GM12892 (cell line): Measurements from ENCODE around the gene INCENP.

Experiments used
- DNase-seq: peaks from one replicate; pipeline ENCODE4 v3.0.0; 2011; ENCODE audit not compliant: insufficient read length
- FAIRE-seq: peaks from 2 replicates; lab custom pipeline; 2011; peaks lifted over from hg19 to GRCh38; lab: Jason Lieb, UNC
- POLR2A ChIP-seq: IDR thresholded peaks from 2 replicates; pipeline ENCODE4 v1.6.1; 2011; ENCODE audit warnings: low read depth, low read length, control low read depth
- POLR2AphosphoS5 ChIP-seq: IDR thresholded peaks from 2 replicates; pipeline ENCODE4 v1.6.1; 2011; ENCODE audit warnings: low read depth, low read length, control low read depth
- TAF1 ChIP-seq: IDR thresholded peaks from 2 replicates; pipeline ENCODE4 v1.6.1; 2011; ENCODE audit warnings: low read depth, mild to moderate bottlenecking, control low read depth, low read length, borderline replicate concordance

INCENP gene

DNA sequence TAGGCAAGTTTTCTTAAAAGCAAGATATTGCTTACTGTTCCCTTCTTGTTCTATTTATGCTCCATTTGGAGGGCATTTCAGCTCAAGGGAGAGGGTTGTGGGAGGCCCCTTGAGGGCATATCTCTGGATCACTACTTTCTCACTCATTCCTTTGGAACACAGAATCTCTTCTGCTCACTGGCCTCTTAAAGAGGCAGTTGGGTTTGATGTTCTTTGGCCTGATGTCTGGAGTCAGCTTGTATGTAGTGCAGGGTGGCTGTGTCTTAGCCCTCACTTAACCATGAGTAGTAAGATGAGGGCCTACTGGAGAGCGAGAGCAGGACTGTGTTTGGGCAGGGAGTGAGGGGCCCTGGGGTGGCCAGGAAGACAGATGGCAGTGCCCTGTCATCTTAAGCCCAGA, 3.6 kb downstream of the INCENP start:
- no peak for FAIRE-seq
- no peak for TF ChIP-seq POLR2A
- no peak for TF ChIP-seq TAF1
- TF ChIP-seq POLR2AphosphoS5, result no peak
- DNase-seq, result no peak

- DNase-seq (no peak), FAIRE-seq (no peak)
- no peak for TF ChIP-seq POLR2AphosphoS5
- TF ChIP-seq TAF1, result no peak
- TF ChIP-seq POLR2A, result no peak
Measured at GRCh38 chr11:62127941-62128770, 4.3 kb downstream of the INCENP start.

GRCh38 chr11:62128835-62129234, 5.0 kb downstream of the INCENP start:
- TF ChIP-seq TAF1 (no peak), POLR2AphosphoS5 (no peak), POLR2A (no peak)
- no peak for FAIRE-seq

DNA sequence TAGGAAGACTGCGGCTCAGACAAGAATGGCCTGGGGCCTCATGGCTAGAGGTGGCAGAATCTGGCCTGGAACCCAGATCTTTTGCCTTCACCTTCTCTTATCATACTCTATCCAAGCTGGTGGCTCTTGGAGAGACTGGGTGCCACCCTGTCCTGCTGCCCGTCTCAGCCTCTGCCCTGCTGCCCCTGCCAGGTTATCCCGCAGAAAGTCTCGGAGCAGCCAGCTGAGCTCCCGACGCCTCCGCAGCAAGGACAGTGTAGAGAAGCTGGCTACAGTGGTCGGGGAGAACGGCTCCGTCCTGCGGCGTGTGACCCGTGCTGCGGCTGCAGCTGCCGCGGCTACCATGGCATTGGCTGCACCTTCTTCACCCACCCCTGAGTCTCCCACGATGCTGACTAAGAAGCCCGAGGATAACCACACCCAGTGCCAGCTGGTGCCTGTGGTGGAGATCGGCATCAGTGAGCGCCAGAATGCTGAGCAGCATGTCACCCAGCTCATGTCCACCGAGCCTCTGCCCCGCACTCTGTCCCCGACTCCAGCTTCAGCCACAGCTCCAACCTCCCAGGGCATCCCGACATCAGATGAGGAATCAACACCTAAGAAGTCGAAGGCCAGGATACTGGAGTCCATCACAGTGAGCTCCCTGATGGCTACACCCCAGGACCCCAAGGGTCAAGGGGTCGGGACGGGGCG, 5.9 kb downstream of the INCENP start:
- no peak for TF ChIP-seq POLR2AphosphoS5
- no peak for TF ChIP-seq POLR2A
- no peak for TF ChIP-seq TAF1
- no peak for FAIRE-seq
- DNase-seq, result no peak

More at GRCh38 chr11:62128835-62129234, 5.0 kb downstream of the INCENP start:
- no peak for DNase-seq

DNA sequence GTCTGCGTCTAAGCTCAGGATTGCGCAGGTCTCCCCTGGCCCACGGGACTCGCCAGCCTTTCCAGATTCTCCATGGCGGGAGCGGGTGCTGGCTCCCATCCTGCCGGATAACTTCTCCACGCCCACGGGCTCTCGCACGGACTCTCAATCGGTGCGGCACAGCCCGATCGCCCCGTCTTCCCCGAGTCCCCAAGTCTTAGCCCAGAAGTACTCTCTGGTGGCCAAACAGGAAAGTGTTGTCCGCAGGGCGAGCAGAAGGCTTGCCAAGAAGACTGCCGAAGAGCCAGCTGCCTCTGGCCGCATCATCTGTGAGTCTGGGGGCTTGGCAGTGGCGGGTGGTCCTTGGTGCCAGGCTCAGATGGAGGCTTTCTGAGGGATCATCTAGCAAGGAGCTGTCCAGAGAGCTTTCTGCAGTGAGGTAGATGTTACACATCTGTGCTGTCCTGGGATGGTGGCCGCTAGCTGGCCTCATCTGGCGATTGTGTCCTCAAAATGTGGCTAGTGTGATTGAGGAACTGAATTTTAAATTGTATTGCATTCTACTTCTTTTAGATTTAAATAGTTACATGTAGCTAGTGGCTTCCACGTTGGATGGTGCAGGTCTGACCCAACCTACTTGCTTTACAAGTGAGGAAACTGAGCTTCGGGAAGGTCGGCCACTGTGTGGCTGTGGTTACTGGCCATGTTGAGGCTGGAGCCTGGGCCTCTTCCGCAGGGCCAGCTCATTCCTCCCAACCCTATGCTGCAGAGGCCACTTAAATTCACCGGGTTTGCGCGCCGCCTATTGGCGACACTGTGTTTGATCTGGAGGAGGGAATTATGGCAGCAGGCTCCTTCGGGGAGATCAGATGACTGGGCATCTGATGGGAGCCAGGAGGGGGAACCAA, 6.7 kb downstream of the INCENP start:
- TF ChIP-seq POLR2AphosphoS5 (no peak), POLR2A (no peak), TAF1 (no peak)
- FAIRE-seq (no peak), DNase-seq (no peak)

DNA sequence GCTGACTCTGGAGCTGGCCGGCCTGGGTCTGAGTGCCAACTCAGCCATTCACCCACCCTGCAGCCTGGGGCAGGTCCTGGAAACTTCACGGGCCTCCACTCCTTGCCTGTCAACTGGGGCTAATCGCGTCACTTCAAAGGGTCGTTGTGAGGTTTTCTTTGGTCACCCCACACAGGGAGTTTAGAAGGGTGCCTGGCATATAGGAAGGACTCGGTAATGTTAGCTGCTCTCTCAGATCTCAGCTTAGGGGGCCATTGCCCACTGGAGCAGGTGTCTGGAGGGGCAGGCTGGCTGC, 7.3 kb downstream of the INCENP start:
- DNase-seq, result no peak
- no peak for FAIRE-seq
- TF ChIP-seq TAF1 (no peak), POLR2A (no peak), POLR2AphosphoS5 (no peak)

DNA sequence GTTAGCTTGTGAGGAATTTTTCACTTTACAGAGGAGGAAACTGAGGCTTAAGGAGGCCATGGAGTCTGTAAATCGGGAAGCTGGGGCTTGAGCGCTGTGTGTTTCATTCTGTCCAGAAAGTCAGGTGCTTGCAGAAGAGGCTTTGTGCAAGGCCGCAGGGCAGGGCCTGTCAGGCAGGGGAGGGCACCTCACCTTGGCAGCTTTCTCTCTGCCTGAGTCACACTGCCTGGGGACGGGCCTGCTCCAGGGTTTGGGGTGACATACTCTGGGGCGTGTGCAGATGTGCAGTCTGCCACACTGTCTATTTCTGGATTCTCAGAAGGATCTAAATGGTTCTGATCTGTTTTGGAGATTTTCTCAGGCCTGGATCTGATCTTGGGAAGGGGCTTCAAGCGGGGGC, 8.4 kb downstream of the INCENP start:
- DNase-seq (no peak), FAIRE-seq (no peak)
- no peak for TF ChIP-seq POLR2A
- TF ChIP-seq TAF1, result no peak
- no peak for TF ChIP-seq POLR2AphosphoS5

GRCh38 chr11:62132689-62133293, 9.0 kb downstream of the INCENP start:
- TF ChIP-seq POLR2AphosphoS5 (no peak), TAF1 (no peak), POLR2A (no peak)
- no peak for DNase-seq
- FAIRE-seq, result no peak

DNA sequence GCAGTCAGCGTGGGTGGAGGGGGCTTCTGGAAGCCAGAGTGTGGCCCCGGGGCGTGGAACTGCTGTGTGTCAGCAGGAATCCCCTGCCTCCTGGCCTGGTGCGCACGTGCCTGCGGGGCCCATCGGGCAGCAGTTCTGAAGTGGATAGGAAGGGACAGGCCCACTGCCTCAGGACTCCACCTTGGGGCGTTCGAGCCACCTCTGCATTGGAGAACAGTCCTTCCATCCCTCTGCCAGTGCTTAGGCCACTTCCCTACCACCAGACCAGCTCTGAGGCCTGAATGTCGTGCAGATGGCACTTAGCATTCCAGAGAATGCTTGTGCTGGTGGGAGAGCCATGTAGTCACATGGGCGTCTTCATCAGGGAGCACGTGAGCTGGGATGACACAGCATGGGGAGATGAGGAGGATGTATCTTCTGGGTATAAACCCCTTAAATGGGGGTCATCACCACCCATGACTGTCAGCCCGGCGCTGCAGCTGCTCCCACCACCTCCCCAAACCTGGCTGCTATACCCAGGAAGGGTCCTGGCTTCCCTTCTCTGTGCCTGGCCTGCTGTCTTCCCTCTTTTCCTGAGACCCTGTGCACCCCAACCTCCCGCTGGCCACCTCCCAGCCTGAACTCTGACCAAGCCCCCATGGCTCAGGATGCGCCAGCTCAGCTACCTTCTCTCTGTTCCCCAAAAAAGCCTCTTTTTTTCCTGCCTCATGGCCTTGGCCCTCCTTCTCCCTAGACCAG, 9.7 kb downstream of the INCENP start:
- no peak for DNase-seq
- FAIRE-seq, result no peak
- TF ChIP-seq TAF1 (no peak), POLR2AphosphoS5 (no peak), POLR2A (no peak)

GRCh38 chr11:62137276-62137861, 13.6 kb downstream of the INCENP start:
- TF ChIP-seq TAF1, result no peak
- TF ChIP-seq POLR2AphosphoS5, result no peak
- TF ChIP-seq POLR2A, result no peak
- DNase-seq, result no peak
- FAIRE-seq, result no peak
